HepG2 (cell line): Measurements from ENCODE around the gene NEK7. TPM values are rescaled to one million over a fixed set of nuclear protein-coding genes. Genes with fewer than 3 reads are reported as not detected.

Experiments used
- ARNT ChIP-seq: fragments of 450-650 bp; IDR thresholded peaks from 2 replicates; pipeline ENCODE4 v1.6.1; 2017
- CENPBD1 ChIP-seq: sonication (generic); formaldehyde crosslinking; IDR thresholded peaks from 2 replicates; pipeline ENCODE4 v1.8.0; 2022; ENCODE audit warnings: missing genetic modification reagents, low read depth, mild to moderate bottlenecking, borderline replicate concordance
- GATAD1 ChIP-seq: IDR thresholded peaks from 2 replicates; pipeline ENCODE4 v1.6.1; 2016; ENCODE audit warnings: missing genetic modification reagents, missing compliant biosample characterization
- GATAD2A ChIP-seq: IDR thresholded peaks from 2 replicates; pipeline ENCODE4 v1.6.1; 2016
- KLF16 ChIP-seq, 2 experiments: sonication (generic) in 1 of 2; formaldehyde crosslinking in 1 of 2; IDR thresholded peaks; 2 replicates each; pipeline versions ENCODE4 v1.6.1 to v1.8.0; 2016 to 2023; ENCODE audit warnings: missing genetic modification reagents in 2 of 2, missing compliant biosample characterization in 1 of 2
- SNAPC2 ChIP-seq: sonication (generic); formaldehyde crosslinking; IDR thresholded peaks from 2 replicates; pipeline ENCODE4 v1.8.1; 2022; ENCODE audit warnings: mild to moderate bottlenecking, missing genetic modification reagents
- STAG1 ChIP-seq: sonication (generic); formaldehyde crosslinking; IDR thresholded peaks from 2 replicates; pipeline ENCODE4 v1.4.0; 2020; ENCODE audit warnings: missing genetic modification reagents
- ZNF430 ChIP-seq: sonication (generic); formaldehyde crosslinking; IDR thresholded peaks from 2 replicates; pipeline ENCODE4 v1.9.0; 2021; ENCODE audit warnings: mild to moderate bottlenecking, missing genetic modification reagents
- ZNF607 ChIP-seq: sonication (generic); formaldehyde crosslinking; IDR thresholded peaks from 2 replicates; pipeline ENCODE4 v1.5.1; 2020; ENCODE audit warnings: missing genetic modification reagents, mild to moderate bottlenecking, borderline replicate concordance
- polyA plus RNA-seq, 8 experiments: library from polyadenylated mRNA; depleted of rRNA in 3 of 8; stranded (reverse) in 7 of 8; unstranded in 1 of 8; fragments of >200 nt; fragmentation: Illumina TruSeq in 4 of 8; extraction: Trizol in 4 of 8; gene quantifications; 2 replicates each; pipeline versions ENCODE4 v1.2.1 to v1.2.3, GENCODE V29; 2011 to 2016; ENCODE audit warnings: low read depth in 4 of 8, missing spikeins in 1 of 8, mixed read lengths in 1 of 8; ENCODE audit not compliant: insufficient read depth in 1 of 8
- total RNA-seq, 5 experiments: library from RNA; depleted of rRNA; stranded (reverse); fragments of >200 nt; fragmentation: Illumina TruSeq; extraction: Trizol; gene quantifications; 2 replicates each; pipeline ENCODE4 v1.2.3, GENCODE V29; 2016; ENCODE audit warnings: low read depth in 1 of 5
- TF ChIP-seq, protein P1 (sequence below): IDR thresholded peaks from 2 replicates; pipeline ENCODE4 v1.4.0; 2020; ENCODE audit warnings: mild to moderate bottlenecking, missing genetic modification reagents
- TF ChIP-seq, protein P2 (sequence below), 2 experiments: sonication (generic) in 1 of 2; formaldehyde crosslinking in 1 of 2; IDR thresholded peaks; 2 replicates each; pipeline versions ENCODE4 v1.4.0 to v1.6.1; 2018 to 2020; ENCODE audit warnings: missing genetic modification reagents in 2 of 2, borderline replicate concordance in 1 of 2, low read depth in 1 of 2, mild to moderate bottlenecking in 1 of 2, missing biosample characterization in 1 of 2

Gene NEK7
- total and polyA plus RNA-seq, 2 of the 13 experiments (the other 11 are each of a cell fraction or from before 2014, with no cell fraction given) = 18.1 to 19.2 TPM

GRCh38 chr1:198156111-198156744 lies 570 bp upstream of the NEK7 start (continued):
- TF ChIP-seq, protein P1, sequence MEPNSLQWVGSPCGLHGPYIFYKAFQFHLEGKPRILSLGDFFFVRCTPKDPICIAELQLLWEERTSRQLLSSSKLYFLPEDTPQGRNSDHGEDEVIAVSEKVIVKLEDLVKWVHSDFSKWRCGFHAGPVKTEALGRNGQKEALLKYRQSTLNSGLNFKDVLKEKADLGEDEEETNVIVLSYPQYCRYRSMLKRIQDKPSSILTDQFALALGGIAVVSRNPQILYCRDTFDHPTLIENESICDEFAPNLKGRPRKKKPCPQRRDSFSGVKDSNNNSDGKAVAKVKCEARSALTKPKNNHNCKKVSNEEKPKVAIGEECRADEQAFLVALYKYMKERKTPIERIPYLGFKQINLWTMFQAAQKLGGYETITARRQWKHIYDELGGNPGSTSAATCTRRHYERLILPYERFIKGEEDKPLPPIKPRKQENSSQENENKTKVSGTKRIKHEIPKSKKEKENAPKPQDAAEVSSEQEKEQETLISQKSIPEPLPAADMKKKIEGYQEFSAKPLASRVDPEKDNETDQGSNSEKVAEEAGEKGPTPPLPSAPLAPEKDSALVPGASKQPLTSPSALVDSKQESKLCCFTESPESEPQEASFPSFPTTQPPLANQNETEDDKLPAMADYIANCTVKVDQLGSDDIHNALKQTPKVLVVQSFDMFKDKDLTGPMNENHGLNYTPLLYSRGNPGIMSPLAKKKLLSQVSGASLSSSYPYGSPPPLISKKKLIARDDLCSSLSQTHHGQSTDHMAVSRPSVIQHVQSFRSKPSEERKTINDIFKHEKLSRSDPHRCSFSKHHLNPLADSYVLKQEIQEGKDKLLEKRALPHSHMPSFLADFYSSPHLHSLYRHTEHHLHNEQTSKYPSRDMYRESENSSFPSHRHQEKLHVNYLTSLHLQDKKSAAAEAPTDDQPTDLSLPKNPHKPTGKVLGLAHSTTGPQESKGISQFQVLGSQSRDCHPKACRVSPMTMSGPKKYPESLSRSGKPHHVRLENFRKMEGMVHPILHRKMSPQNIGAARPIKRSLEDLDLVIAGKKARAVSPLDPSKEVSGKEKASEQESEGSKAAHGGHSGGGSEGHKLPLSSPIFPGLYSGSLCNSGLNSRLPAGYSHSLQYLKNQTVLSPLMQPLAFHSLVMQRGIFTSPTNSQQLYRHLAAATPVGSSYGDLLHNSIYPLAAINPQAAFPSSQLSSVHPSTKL (CRISPR knock-in tag) = peak; percentile 6; the same call in 1 of the 2 replicates
- peak; percentile 55 for TF ChIP-seq STAG1
- no peak for TF ChIP-seq CENPBD1 (CRISPR knock-in tag)
- 0 out of 2 replicates have a peak, but pooled peaks have one; percentile 17 for TF ChIP-seq SNAPC2 (CRISPR knock-in tag)
- TF ChIP-seq ZNF607 = peak; percentile 15; the same call in 1 of the 2 replicates
- 0 out of 4 replicates have a peak, but pooled peaks of 1 of the 2 experiments have one; percentile 10 for TF ChIP-seq KLF16 (CRISPR knock-in tag; IDR thresholded peaks at IDR 0.05)
- TF ChIP-seq GATAD1 = peak; percentile 2; the same call in 1 of the 2 replicates
- no peak for TF ChIP-seq ZNF430 (CRISPR knock-in tag)
- TF ChIP-seq GATAD2A (CRISPR knock-in tag) = peak; percentile 49
- TF ChIP-seq ARNT = no peak
- TF ChIP-seq, protein P2, sequence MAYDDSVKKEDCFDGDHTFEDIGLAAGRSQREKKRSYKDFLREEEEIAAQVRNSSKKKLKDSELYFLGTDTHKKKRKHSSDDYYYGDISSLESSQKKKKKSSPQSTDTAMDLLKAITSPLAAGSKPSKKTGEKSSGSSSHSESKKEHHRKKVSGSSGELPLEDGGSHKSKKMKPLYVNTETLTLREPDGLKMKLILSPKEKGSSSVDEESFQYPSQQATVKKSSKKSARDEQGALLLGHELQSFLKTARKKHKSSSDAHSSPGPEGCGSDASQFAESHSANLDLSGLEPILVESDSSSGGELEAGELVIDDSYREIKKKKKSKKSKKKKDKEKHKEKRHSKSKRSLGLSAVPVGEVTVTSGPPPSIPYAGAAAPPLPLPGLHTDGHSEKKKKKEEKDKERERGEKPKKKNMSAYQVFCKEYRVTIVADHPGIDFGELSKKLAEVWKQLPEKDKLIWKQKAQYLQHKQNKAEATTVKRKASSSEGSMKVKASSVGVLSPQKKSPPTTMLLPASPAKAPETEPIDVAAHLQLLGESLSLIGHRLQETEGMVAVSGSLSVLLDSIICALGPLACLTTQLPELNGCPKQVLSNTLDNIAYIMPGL (CRISPR knock-in tag; IDR thresholded peaks at IDR 0.05; ENCODE audit: borderline replicate concordance in 1 of 2, low read depth in 1 of 2) = peak; percentile 30 to 72; a peak in 3 of 4 replicates
